ENCODE data around the gene DVL2. TPM values are rescaled to one million over a fixed set of nuclear protein-coding genes. Genes with fewer than 3 reads are reported as not detected.

The DVL2 gene
- 32.2 and 53.0 TPM in 2 replicates for total RNA-seq

DNA sequence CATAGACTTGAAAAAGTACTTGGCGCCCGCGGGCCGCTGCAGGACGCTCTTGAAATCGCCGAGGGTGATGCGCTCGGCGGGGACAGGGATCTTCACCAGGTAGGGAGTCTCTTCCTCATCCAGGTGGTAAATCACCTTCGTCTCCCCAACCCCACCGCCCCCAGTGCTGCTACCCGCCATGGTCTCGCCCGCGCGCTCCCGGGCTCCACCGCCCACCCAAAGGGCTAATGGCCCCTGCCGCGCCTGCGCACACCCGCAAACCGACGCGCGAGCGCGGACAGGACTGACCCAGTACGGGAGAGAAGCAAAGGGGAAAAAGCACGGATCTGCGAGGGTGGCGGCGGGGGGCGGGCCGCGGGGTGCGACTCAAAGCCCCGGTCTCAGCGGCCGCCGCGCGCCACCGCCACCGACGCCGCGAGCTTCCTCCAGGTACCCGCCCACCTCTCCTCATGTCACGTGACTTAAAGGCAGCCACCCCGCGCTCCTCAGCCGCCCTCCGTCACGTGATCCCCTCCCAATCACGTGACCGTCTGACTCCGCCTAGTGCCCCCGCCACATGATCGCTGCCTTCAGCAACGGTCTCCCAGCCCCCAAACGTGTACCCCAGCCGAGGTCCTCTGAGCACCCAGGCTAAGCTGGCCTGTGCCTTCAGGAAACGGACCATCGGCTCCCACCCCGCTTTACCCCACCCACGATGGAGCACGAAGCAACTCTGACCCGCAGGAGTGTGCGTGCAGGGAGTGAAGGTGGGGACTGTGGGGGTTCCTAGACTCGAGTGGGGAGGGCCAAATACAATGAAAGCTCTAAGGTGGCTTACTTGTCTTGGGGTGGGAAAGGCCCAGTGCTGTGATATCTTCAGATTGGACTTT, at the start of gene DVL2:
Gene DVL2, minus strand, starts transcription at position 435 of the 869 bp plus-strand sequence. Its CDS starts 255 bp downstream, at position 180.

DNA sequence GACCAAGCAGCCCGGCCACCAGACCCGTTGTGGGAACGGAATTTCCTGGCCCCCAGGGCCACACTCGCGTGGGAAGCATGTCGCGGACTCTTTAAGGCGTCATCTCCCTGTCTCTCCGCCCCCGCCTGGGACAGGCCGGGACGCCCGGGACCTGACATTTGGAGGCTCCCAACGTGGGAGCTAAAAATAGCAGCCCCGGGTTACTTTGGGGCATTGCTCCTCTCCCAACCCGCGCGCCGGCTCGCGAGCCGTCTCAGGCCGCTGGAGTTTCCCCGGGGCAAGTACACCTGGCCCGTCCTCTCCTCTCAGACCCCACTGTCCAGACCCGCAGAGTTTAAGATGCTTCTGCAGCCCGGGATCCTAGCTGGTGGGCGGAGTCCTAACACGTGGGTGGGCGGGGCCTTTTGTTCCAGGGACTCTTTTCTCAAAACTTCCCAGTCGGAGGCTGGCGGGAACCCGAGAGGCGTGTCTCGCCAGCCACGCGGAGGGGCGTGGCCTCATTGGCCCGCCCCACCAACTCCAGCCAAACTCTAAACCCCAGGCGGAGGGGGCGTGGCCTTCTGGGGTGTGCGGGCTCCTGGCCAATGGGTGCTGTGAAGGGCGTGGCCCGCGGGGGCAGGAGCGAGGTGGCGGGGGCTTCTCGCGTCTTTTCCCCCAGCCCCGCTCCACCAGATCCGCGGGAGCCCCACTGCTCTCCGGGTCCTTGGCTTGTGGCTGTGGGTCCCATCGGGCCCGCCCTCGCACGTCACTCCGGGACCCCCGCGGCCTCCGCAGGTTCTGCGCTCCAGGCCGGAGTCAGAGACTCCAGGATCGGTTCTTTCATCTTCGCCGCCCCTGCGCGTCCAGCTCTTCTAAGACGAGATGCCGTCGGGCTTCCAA, 47.0 kb upstream of the DVL2 start, which contains the start of gene SLC2A4:
Gene SLC2A4, plus strand, starts transcription at position 645 of the 879 bp plus-strand sequence. Its CDS starts 217 bp downstream, at position 862.

DNA sequence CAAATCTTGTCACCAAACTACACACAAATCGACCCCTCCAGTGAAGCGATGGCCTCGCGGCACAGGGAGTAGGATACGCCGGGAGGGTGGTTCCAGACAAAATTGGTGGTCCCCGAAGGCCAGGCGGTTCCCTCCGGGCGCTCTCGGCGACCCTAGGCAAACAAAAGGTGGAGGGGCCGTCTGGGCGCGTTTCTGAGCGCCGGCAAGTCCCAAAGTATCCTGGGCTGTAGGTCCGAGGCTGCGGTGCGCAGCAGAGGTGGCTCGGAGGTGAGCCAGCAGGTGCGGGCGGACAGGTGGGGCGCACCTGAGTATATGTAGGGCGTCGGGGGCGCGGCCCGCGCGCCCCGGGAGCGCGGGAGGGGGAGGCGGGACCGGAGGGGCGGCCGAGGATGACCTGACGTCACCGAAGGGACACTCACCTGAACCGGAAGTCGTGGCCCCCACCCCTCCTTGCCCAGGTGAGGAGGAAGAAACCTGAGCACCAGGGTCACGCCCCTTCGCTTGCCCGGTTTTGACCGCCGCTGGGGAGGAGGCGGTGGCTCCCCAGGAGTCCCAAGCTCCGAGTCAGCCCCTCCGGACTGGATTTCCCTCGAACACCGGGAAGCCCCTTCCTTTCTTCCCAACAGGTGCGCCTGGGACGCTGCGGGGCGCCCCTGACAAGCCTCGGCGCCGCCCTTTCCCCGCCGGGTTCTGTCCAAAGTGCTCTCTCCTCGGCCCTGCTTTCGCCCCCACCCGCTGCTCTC, 28.0 kb upstream of the DVL2 start, which contains the start of gene CLDN7:
Gene CLDN7, minus strand, starts transcription at position 287 of the 743 bp plus-strand sequence. CDS start 435 bp downstream, outside the sequence.

DNA sequence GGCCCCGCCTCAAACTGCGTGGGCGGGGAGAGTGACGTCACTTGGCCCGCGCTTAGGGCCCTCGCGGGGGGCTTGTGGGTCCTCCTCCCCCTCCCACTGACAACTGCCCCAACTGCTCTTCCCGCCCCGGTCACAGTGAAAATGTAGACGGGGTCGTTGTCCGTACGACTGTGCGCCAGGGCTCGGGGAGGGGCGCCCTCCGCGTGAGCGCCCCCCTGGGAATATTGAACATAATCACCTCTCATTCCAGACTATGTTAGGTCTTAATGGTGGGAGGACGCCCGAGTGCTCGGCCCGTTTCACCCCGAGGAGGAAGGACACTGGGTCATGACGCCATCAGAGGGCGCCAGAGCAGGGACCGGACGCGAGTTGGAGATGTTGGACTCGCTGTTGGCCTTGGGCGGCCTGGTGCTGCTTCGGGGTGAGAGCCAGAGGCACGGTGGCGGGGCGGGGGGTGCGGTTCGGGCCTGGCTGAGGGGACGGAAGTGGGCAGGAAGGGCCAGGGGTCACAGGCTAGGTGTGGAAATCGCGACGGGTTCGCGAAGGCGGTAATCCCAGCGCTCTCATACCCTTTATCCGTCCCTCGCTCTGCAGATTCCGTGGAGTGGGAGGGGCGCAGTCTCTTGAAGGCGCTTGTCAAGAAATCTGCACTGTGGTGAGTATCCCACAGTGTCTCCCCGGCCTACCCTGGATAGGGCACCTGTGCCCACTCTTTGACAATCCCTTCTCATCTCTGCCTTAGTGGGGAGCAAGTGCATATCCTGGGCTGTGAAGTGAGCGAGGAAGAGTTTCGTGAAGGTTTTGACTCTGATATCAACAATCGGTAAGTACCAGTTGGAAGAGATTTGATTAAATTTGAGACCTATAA, 18.1 kb upstream of the DVL2 start, which contains the start of gene ELP5:
Gene ELP5, plus strand, starts transcription at position 40 of the 868 bp plus-strand sequence. Its CDS starts 336 bp downstream, at position 376.

DNA sequence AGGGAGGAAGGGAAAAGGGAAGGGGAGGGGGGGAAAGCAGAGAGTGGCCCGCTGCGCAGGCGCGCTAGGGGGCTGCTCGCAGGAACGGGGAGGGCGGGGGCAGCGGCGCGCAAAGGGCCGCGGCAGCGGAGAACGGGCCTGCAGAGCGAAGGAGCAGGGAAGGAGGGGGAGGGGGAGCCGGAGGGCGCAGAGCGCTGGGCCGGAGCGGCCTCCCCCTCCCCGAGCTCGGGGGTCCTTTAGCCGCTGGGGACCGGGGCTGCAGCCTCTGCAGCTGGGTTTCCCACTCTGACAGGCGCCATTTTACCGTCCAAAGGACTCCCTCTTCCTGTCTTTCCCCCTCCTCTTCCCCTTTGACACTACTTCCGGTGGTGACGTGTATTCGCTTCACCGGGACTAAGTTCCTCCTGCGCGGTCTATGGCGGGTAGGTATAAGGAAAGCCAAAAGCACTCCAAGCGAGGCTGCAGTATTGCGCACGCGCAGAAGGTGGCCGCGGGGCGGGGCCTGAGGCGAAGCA, 17.4 kb upstream of the DVL2 start, which contains the start of gene CTDNEP1:
Gene CTDNEP1, minus strand, starts transcription at position 74 of the 515 bp plus-strand sequence. CDS start 438 bp downstream, outside the sequence.

DNA sequence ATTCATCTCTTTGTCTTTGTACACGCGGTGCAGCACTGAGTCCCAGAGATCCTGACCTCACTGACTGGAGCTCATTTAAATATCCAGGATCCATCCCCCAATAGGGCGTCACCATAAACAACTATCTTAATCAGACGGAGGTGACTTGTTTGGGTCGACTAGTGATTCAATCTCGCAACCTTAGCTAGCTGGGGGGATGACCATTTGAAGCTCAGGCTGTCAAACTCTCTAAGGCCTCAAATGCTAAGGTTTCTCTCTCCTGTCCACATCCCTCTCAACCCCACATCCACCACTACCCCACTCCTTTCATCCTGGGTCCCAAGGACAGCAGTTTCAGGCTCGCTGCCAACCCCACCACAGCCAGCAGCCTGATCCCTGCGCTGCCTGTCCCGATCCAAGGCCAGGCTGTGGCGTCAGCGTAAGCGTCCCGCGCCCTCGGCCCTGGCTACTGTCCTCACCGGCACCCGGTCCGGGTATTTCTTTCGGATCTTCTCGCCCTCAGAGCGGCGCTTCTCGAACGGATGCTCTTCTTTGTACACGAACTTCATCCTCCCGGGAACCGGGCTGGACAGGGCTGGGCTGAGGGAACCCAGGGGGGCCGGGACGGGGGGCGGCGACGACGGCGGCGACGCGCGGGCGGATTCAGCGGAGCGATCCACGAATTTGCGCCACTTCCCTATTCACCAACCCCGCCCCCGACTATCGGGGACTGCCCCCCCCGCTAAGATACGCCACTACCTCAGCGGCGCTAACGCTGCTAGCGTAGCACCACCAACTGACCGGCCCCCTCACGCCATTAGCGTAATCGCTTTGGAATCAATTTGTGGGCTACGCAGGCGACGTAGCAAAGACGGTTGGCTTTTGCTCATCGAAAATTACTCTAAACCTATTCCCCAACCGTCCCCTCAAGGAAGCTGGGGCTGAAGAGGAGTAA, 7.7 kb upstream of the DVL2 start, which contains the start of gene GABARAP:
Gene GABARAP, minus strand, starts transcription at position 667 of the 934 bp plus-strand sequence. Its CDS starts 119 bp downstream, at position 548.

DNA sequence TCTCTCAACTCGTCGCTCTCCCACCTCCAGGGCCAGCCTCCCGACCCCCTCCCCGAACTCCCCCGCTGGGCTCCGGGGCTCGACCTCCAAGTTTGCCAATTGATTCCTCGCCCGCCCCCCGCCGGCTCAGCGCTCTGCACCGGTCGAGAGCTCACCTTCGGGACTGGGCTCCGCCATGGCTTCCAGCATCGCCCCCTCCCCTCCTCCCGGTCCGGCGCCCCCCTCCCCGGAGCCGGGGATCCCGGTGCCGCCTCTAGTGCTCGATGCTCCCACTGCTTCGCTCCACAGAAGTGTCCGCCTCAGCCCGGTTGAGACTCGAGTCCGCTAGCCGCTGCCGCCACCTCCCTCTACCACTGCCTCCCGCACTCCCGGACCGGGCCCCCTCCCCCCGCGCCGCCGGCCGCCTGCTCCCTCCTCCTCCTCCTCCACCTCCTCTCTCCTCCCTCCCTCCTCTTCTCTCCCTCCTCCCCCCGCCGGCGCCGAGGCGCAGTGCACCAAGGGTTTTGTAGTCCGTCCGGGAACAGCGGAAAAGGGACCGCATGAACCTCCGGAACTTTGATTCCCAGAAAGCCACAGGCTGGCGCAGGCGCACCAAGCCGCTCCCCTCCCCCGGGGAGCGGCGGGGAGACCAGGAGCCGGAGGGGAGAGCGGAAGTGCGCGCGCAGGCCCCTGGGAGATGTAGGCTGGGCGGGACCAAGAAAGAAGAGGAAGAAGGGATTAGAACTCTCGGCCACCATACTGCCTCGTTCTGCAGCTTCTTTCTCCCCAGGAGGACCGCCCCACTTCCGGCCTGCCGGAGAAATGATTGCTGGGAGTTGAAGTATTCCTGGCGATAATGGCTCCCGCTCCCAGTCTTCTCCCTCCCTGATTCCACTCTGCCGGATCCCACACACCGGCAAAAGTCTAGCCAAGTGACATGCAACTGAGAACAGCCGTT, 5.0 kb upstream of the DVL2 start, which contains the start of gene PHF23:
Gene PHF23, minus strand, starts transcription at position 367 of the 937 bp plus-strand sequence. Its CDS starts 178 bp downstream, at position 189.

DNA sequence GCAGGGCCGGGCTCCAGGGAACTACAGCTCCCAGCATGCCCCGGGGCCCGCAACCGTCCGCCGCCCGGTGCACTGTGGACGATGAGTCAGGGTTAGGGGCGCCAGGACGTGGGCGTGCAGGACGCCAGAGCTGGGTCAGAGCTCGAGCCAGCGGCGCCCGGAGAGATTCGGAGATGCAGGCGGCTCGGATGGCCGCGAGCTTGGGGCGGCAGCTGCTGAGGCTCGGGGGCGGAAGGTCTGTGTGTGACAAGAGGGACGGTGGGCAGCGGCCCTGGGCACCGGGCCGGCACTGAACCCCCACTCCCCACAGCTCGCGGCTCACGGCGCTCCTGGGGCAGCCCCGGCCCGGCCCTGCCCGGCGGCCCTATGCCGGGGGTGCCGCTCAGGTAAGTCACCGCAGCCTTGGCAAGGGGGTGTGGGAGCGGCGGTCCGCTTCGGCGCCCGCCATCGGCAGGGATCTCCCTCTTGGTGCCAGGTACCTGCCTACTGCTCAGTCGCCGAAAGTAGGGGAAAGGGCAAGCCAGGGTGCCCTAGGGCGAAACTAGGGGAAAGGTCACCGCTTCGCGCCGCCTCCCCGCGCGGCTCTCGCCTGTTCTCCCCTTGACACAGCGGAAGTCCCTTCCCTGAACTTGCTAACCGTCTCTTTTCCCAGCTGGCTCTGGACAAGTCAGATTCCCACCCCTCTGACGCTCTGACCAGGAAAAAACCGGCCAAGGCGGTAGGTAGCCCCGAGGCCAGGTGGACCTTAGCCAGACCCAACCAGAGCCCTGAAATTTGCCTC, 14.3 kb downstream of the DVL2 start, which contains the start of the genes ACADVL and DLG4:
Gene ACADVL, plus strand, starts transcription at position 127 of the 781 bp plus-strand sequence. Its CDS starts 47 bp downstream, at position 174.
Gene DLG4, minus strand, starts transcription at position 25 of the 781 bp plus-strand sequence.

DNA sequence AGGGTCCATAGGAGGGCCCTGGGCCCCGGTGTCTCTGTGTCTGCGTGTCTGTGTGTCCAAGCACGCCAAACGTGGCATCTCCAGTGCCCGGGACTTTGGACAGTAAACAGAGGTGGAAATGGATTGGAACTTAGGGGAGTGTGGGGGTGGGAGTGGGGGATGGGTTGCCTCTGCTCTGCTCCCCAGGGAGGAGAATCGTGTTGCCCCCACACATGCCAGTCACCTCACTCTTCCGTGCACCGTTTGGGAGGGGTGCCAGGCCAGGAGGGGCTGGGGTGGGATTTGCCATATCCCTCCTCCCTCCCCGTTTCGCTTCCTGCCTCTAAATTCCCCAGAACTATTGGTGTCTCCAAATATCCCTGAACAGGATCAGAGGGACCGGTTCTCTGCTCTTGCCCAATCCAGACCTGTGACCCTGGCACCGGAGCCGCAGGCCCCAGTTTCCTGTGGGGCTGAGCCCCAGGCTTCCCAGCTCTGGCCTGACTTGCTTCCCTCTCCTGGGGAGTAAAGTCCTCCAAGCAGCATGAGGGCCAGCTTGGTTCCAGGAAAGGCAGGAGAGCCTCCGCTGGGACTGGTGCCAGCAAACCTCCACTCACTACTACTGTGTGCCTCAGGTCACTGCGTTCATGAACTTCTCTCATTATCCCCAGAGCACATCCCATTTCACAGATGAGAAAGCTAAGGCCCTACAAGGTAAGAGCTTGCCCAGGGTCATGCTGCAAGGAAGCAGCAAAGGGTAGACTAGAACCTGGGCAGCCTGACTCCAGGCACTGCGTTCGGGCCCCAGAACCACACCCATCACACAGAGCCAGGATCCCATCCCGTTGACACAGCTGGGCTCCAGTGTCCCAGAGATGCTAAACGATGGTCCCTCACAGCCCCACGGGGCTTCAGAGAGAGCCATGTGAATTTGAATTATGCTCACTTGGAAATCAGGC, 54.7 kb downstream of the DVL2 start, which contains the start of gene ASGR1:
Gene ASGR1, minus strand, starts transcription at position 54 of the 938 bp plus-strand sequence. CDS start 807 bp downstream, outside the sequence.

Other genes with a start within 250 kb of the DVL2 start
- gene ALOX12, start 238.5 kb downstream of the DVL2 start, total RNA-seq: not detected in 2 replicates
- gene RNASEK, start 221.9 kb downstream of the DVL2 start, total RNA-seq: 22.2 and 55.1 TPM in 2 replicates
- 68.6 and 99.3 TPM in 2 replicates for gene BCL6B, start 211.5 kb downstream of the DVL2 start, total RNA-seq
- 1.5 and 1.9 TPM in 2 replicates for gene SLC16A13, start 198.5 kb downstream of the DVL2 start, total RNA-seq
- gene SLC16A11, start 190.4 kb downstream of the DVL2 start, total RNA-seq: 0.44 and 0.49 TPM in 2 replicates
- gene CLEC10A, start 154.3 kb downstream of the DVL2 start, total RNA-seq: 0.19 TPM in 1 of 2 replicates, not detected in the other
- gene ASGR2, start 119.7 kb downstream of the DVL2 start, total RNA-seq: not detected in 2 replicates
- 10.5 and 15.1 TPM in 2 replicates for gene ASGR1, start 55.1 kb downstream of the DVL2 start, total RNA-seq
- gene DLG4, start 14.7 kb downstream of the DVL2 start, total RNA-seq: 6.8 and 22.5 TPM in 2 replicates
- gene ACADVL, start 14.6 kb downstream of the DVL2 start, total RNA-seq: 205 and 264 TPM in 2 replicates
- 28.7 and 37.6 TPM in 2 replicates for gene PHF23, start 4.9 kb upstream of the DVL2 start, total RNA-seq
- gene GABARAP, start 7.9 kb upstream of the DVL2 start, total RNA-seq: 86.0 and 116 TPM in 2 replicates
- 18.5 and 41.9 TPM in 2 replicates for gene CTDNEP1, start 17.2 kb upstream of the DVL2 start, total RNA-seq
- gene ELP5, start 17.7 kb upstream of the DVL2 start, total RNA-seq: 22.4 and 31.6 TPM in 2 replicates
- 0.82 and 8.1 TPM in 2 replicates for gene CLDN7, start 28.0 kb upstream of the DVL2 start, total RNA-seq
- gene SLC2A4, start 47.2 kb upstream of the DVL2 start, total RNA-seq: 0.57 TPM in 1 of 2 replicates, not detected in the other
- 0.25 TPM in 1 of 2 replicates, not detected in the other for gene YBX2, start 60.1 kb upstream of the DVL2 start, total RNA-seq
- 537 and 632 TPM in 2 replicates for gene EIF5A, start 73.1 kb upstream of the DVL2 start, total RNA-seq
- gene GPS2, start 80.8 kb upstream of the DVL2 start, total RNA-seq: 28.8 and 30.1 TPM in 2 replicates
- gene NEURL4, start 94.8 kb upstream of the DVL2 start, total RNA-seq: 10.4 and 31.2 TPM in 2 replicates
- gene ACAP1, start 102.0 kb upstream of the DVL2 start, total RNA-seq: not detected in 2 replicates
- gene KCTD11, start 117.6 kb upstream of the DVL2 start, total RNA-seq: 1.1 and 2.3 TPM in 2 replicates
- not detected in 2 replicates for gene TMEM95, start 120.6 kb upstream of the DVL2 start, total RNA-seq
- gene TNK1, start 146.6 kb upstream of the DVL2 start, total RNA-seq: 0.49 and 1.6 TPM in 2 replicates
- gene PLSCR3, start 160.0 kb upstream of the DVL2 start, total RNA-seq: 16.7 and 36.8 TPM in 2 replicates
- 48.8 and 118 TPM in 2 replicates for gene TMEM256, start 169.6 kb upstream of the DVL2 start, total RNA-seq
- 1.3 and 7.6 TPM in 2 replicates for gene NLGN2, start 173.3 kb upstream of the DVL2 start, total RNA-seq
- not detected in 2 replicates for gene SPEM1, start 185.8 kb upstream of the DVL2 start, total RNA-seq
- not detected in 2 replicates for gene SPEM2, start 191.1 kb upstream of the DVL2 start, total RNA-seq
- gene SPEM3, start 194.3 kb upstream of the DVL2 start, total RNA-seq: not detected in 2 replicates
- gene TMEM102, start 200.9 kb upstream of the DVL2 start, total RNA-seq: 6.0 and 8.4 TPM in 2 replicates
- 0.16 and 0.50 TPM in 2 replicates for gene FGF11, start 205.0 kb upstream of the DVL2 start, total RNA-seq
- 7.6 and 9.4 TPM in 2 replicates for gene CHRNB1, start 210.5 kb upstream of the DVL2 start, total RNA-seq
- 6.3 and 14.2 TPM in 2 replicates for gene ZBTB4, start 245.1 kb upstream of the DVL2 start, total RNA-seq
- not detected in 2 replicates for gene SLC35G6, start 246.9 kb upstream of the DVL2 start, total RNA-seq
- 76.9 and 161 TPM in 2 replicates for gene POLR2A, start 249.8 kb upstream of the DVL2 start, total RNA-seq